Uterus (tissue), 4 donors: ENCODE measurements around the gene ZNF827. TPM values are rescaled to one million over a fixed set of nuclear protein-coding genes. Genes with fewer than 3 reads are reported as not detected.

Experiments
- DNase-seq, 2 donors: peaks; one replicate each; pipeline ENCODE4 v3.0.0-alpha.2; 2019 to 2020
- H3K27ac ChIP-seq, 2 donors: fragments of 200-600 bp; sonication (generic); 1 replicate in 1 of 2; 2 replicates in 1 of 2; pipeline ENCODE4 v1.5.1; 2016 to 2018
- H3K27me3 ChIP-seq, 2 donors: fragments of 200-600 bp; sonication (generic); one replicate each; pipeline ENCODE4 v1.5.1; 2018 to 2019; ENCODE audit warnings: control low read depth in 1 of 2
- H3K36me3 ChIP-seq, 2 donors: fragments of 200-600 bp; sonication (generic); one replicate each; pipeline ENCODE4 v1.5.1; 2019; ENCODE audit warnings: control low read depth in 1 of 2
- H3K4me1 ChIP-seq, 2 donors: fragments of 200-600 bp; sonication (generic); one replicate each; pipeline ENCODE4 v1.5.1; 2018 to 2019; ENCODE audit warnings: control low read depth in 1 of 2
- H3K4me3 ChIP-seq, 2 donors: fragments of 200-600 bp; sonication (generic); 1 replicate in 1 of 2; 2 replicates in 1 of 2; pipeline ENCODE4 v1.5.1; 2018 to 2019; ENCODE audit warnings: mild to moderate bottlenecking in 1 of 2
- H3K9me3 ChIP-seq, 2 donors: fragments of 200-600 bp; sonication (generic); one replicate each; pipeline ENCODE4 v1.5.1; 2019; ENCODE audit warnings: control low read depth in 1 of 2
- CTCF ChIP-seq, 4 experiments: fragments of 200-600 bp in 2 of 4; fragments of 450-650 bp in 2 of 4; sonication (generic) in 2 of 4; IDR thresholded peaks; one replicate each; pipeline ENCODE4 v1.5.1; 2016 to 2019; ENCODE audit warnings: antibody characterized with exemption in 4 of 4, mild to moderate bottlenecking in 2 of 4, moderate library complexity in 1 of 4
- POLR2A ChIP-seq, 2 donors: fragments of 450-650 bp; IDR thresholded peaks; one replicate each; pipeline ENCODE4 v1.6.1; 2016; ENCODE audit warnings: antibody characterized with exemption in 2 of 2, mild to moderate bottlenecking in 1 of 2, moderate library complexity in 1 of 2
- intact Hi-C: fragments of 100-400 bp; cut with DNase I; formaldehyde crosslinking; loops from one replicate; pipeline ENCODE4 v1.15.1; 2023; ENCODE audit warnings: low total_unique reads
- total RNA-seq, 4 donors: library from RNA; depleted of rRNA in 3 of 4; stranded (reverse); fragments of >200 nt in 3 of 4; gene quantifications; one replicate each; pipeline versions ENCODE4 v1.1.0 to v1.2.4, GENCODE V29; 2014 to 2023
- donor health status: DM: yes; HTN: yes; CAD: no.

The ZNF827 gene
- total RNA-seq, 4 donors from 2014 or later = 2.9 to 33.1 (median 14.2) TPM

GRCh38 chr4:145909281-145909715, 29.3 kb downstream of the ZNF827 start:
- no peaks in the 10 kb centered on the region for H3K36me3 ChIP-seq
- H3K27me3 ChIP-seq = no peaks in the 10 kb centered on the region
- DNase-seq = peak; percentile 87 to 88
- intact Hi-C loops = no loop called here
- no peaks in the 10 kb centered on the region for H3K4me1 ChIP-seq
- H3K27ac ChIP-seq = peak overlapping the region; percentile 67 to 68
- H3K4me3 ChIP-seq = peak overlapping the region; percentile 23 to 39
- H3K9me3 ChIP-seq = no peaks in the 10 kb centered on the region
- TF ChIP-seq CTCF (IDR thresholded peaks at IDR 0.05) (peak in 1 of 4 experiments; percentile 26), POLR2A (IDR thresholded peaks at IDR 0.05) (peak in 1 of 2 donors; percentile 12)

GRCh38 chr4:145907812-145908211, 30.8 kb downstream of the ZNF827 start:
- Histone ChIP-seq H3K27ac (no peak overlapping the region), H3K4me3 (no peak overlapping the region), H3K36me3 (no peaks in the 10 kb centered on the region), H3K9me3 (no peaks in the 10 kb centered on the region), H3K27me3 (no peaks in the 10 kb centered on the region), H3K4me1 (no peaks in the 10 kb centered on the region)
- TF ChIP-seq POLR2A (IDR thresholded peaks at IDR 0.05) (no peak), CTCF (IDR thresholded peaks at IDR 0.05) (no peak)
- intact Hi-C loops = no loop called here
- DNase-seq = no peak

GRCh38 chr4:145907390-145907789, 31.2 kb downstream of the ZNF827 start:
- no peak for DNase-seq
- intact Hi-C loops = no loop called here
- H3K27ac ChIP-seq = no peak overlapping the region
- TF ChIP-seq POLR2A (IDR thresholded peaks at IDR 0.05) (no peak), CTCF (IDR thresholded peaks at IDR 0.05) (no peak)
- no peaks in the 10 kb centered on the region for H3K36me3 ChIP-seq
- no peaks in the 10 kb centered on the region for H3K27me3 ChIP-seq
- no peak overlapping the region for H3K4me3 ChIP-seq
- H3K9me3 ChIP-seq = no peaks in the 10 kb centered on the region
- no peaks in the 10 kb centered on the region for H3K4me1 ChIP-seq

GRCh38 chr4:145904413-145905177, 34.0 kb downstream of the ZNF827 start:
- intact Hi-C loops = no loop called here

More at GRCh38 chr4:145904413-145905177, 34.0 kb downstream of the ZNF827 start:
- H3K9me3 ChIP-seq = no peaks in the 10 kb centered on the region
- DNase-seq = no peak
- H3K27ac ChIP-seq = no peak overlapping the region
- no peak for TF ChIP-seq CTCF (IDR thresholded peaks at IDR 0.05)
- no peak for TF ChIP-seq POLR2A (IDR thresholded peaks at IDR 0.05)
- no peaks in the 10 kb centered on the region for H3K27me3 ChIP-seq
- no peak overlapping the region for H3K4me3 ChIP-seq
- no peaks in the 10 kb centered on the region for H3K4me1 ChIP-seq
- H3K36me3 ChIP-seq = no peaks in the 10 kb centered on the region
